Activated naive CD8-positive, alpha-beta T cell (primary cell): ENCODE results near the gene TMPRSS5.

ENCODE experiments used
- H3K27ac Mint-ChIP-seq: one replicate; pipeline ENCODE4 v1.8.0; 2021; ENCODE audit warnings: mixed read lengths
- H3K27me3 Mint-ChIP-seq: one replicate; pipeline ENCODE4 v1.8.0; 2021; ENCODE audit warnings: mixed read lengths
- H3K36me3 Mint-ChIP-seq: one replicate; pipeline ENCODE4 v1.8.0; 2021; ENCODE audit warnings: mixed read lengths
- H3K4me1 Mint-ChIP-seq: one replicate; pipeline ENCODE4 v1.8.0; 2021; ENCODE audit warnings: low read depth, mixed read lengths
- H3K4me3 Mint-ChIP-seq: one replicate; pipeline ENCODE4 v1.8.0; 2021; ENCODE audit warnings: mild to moderate bottlenecking, mixed read lengths
- H3K9me3 Mint-ChIP-seq: one replicate; pipeline ENCODE4 v1.8.0; 2021; ENCODE audit warnings: low read depth, mixed read lengths

TMPRSS5 gene

GRCh38 chr11:113664981-113665710 is 41.0 kb downstream of the TMPRSS5 start:
- no peaks in the 10 kb centered on the region for H3K4me1 Mint-ChIP-seq
- no peak overlapping the region for H3K27ac Mint-ChIP-seq
- H3K36me3 Mint-ChIP-seq: no peaks in the 10 kb centered on the region
- no peak overlapping the region for H3K4me3 Mint-ChIP-seq
- no peaks in the 10 kb centered on the region for H3K27me3 Mint-ChIP-seq
- peaks cover 10% of the 10 kb centered on the region for H3K9me3 Mint-ChIP-seq

GRCh38 chr11:113664069-113664980 is 41.8 kb downstream of the TMPRSS5 start:
- Mint-ChIP-seq H3K4me3 (no peak overlapping the region), H3K27me3 (no peaks in the 10 kb centered on the region), H3K27ac (no peak overlapping the region), H3K9me3 (peaks cover 10% of the 10 kb centered on the region), H3K36me3 (no peaks in the 10 kb centered on the region), H3K4me1 (no peaks in the 10 kb centered on the region)

GRCh38 chr11:113663567-113663966 is 42.5 kb downstream of the TMPRSS5 start:
- no peak overlapping the region for H3K4me3 Mint-ChIP-seq

GRCh38 chr11:113655771-113656170 is 50.3 kb downstream of the TMPRSS5 start:
- Mint-ChIP-seq H3K36me3 (no peaks in the 10 kb centered on the region), H3K27ac (no peak overlapping the region), H3K4me1 (no peaks in the 10 kb centered on the region), H3K4me3 (no peak overlapping the region), H3K27me3 (peaks cover 10% of the 10 kb centered on the region), H3K9me3 (peaks cover under 1% of the 10 kb centered on the region)

More at GRCh38 chr11:113663567-113663966, 42.5 kb downstream of the TMPRSS5 start:
- Mint-ChIP-seq H3K4me1 (no peaks in the 10 kb centered on the region), H3K27ac (no peak overlapping the region), H3K27me3 (no peaks in the 10 kb centered on the region), H3K9me3 (peaks cover 10% of the 10 kb centered on the region), H3K36me3 (no peaks in the 10 kb centered on the region)

GRCh38 chr11:113651023-113651422 is 55.1 kb downstream of the TMPRSS5 start:
- Mint-ChIP-seq H3K4me1 (no peaks in the 10 kb centered on the region), H3K27ac (no peak overlapping the region), H3K4me3 (no peak overlapping the region), H3K36me3 (no peaks in the 10 kb centered on the region), H3K27me3 (peaks cover 11% of the 10 kb centered on the region), H3K9me3 (peaks cover 5% of the 10 kb centered on the region)

GRCh38 chr11:113649311-113649710 is 56.8 kb downstream of the TMPRSS5 start:
- no peak overlapping the region for H3K27ac Mint-ChIP-seq
- H3K4me1 Mint-ChIP-seq: no peaks in the 10 kb centered on the region
- peaks cover 5% of the 10 kb centered on the region for H3K9me3 Mint-ChIP-seq
- no peaks in the 10 kb centered on the region for H3K36me3 Mint-ChIP-seq
- no peak overlapping the region for H3K4me3 Mint-ChIP-seq
- H3K27me3 Mint-ChIP-seq: peaks cover 11% of the 10 kb centered on the region

GRCh38 chr11:113647856-113648255 is 58.3 kb downstream of the TMPRSS5 start:
- Mint-ChIP-seq H3K4me1 (no peaks in the 10 kb centered on the region), H3K4me3 (no peak overlapping the region), H3K36me3 (no peaks in the 10 kb centered on the region), H3K9me3 (peaks cover 5% of the 10 kb centered on the region), H3K27ac (no peak overlapping the region), H3K27me3 (peaks cover 2% of the 10 kb centered on the region)

- peaks cover 1% of the 10 kb centered on the region for H3K27me3 Mint-ChIP-seq
- no peaks in the 10 kb centered on the region for H3K36me3 Mint-ChIP-seq
- no peak overlapping the region for H3K4me3 Mint-ChIP-seq
- peaks cover 5% of the 10 kb centered on the region for H3K9me3 Mint-ChIP-seq
- H3K4me1 Mint-ChIP-seq: no peaks in the 10 kb centered on the region
- H3K27ac Mint-ChIP-seq: no peak overlapping the region
These were observed 59.0 kb downstream of the TMPRSS5 start for GRCh38 chr11:113647108-113647507.

GRCh38 chr11:113645593-113646349 is 60.3 kb downstream of the TMPRSS5 start:
- Mint-ChIP-seq H3K27me3 (peaks cover 1% of the 10 kb centered on the region), H3K4me3 (no peak overlapping the region), H3K9me3 (peaks cover 4% of the 10 kb centered on the region), H3K4me1 (no peaks in the 10 kb centered on the region), H3K36me3 (no peaks in the 10 kb centered on the region), H3K27ac (no peak overlapping the region)

- no peak overlapping the region for H3K4me3 Mint-ChIP-seq
- no peak overlapping the region for H3K27ac Mint-ChIP-seq
- H3K36me3 Mint-ChIP-seq: no peaks in the 10 kb centered on the region
- no peaks in the 10 kb centered on the region for H3K27me3 Mint-ChIP-seq
- H3K9me3 Mint-ChIP-seq: no peaks in the 10 kb centered on the region
- no peaks in the 10 kb centered on the region for H3K4me1 Mint-ChIP-seq
These were observed 61.5 kb downstream of the TMPRSS5 start for GRCh38 chr11:113644605-113645004.

- no peaks in the 10 kb centered on the region for H3K36me3 Mint-ChIP-seq
- H3K4me1 Mint-ChIP-seq: no peaks in the 10 kb centered on the region
- no peak overlapping the region for H3K27ac Mint-ChIP-seq
- H3K27me3 Mint-ChIP-seq: no peaks in the 10 kb centered on the region
- H3K4me3 Mint-ChIP-seq: no peak overlapping the region
- no peaks in the 10 kb centered on the region for H3K9me3 Mint-ChIP-seq
These were observed 62.4 kb downstream of the TMPRSS5 start for GRCh38 chr11:113643701-113644100.

- no peaks in the 10 kb centered on the region for H3K9me3 Mint-ChIP-seq
- no peaks in the 10 kb centered on the region for H3K27me3 Mint-ChIP-seq
- no peaks in the 10 kb centered on the region for H3K4me1 Mint-ChIP-seq
- no peak overlapping the region for H3K4me3 Mint-ChIP-seq
- no peak overlapping the region for H3K27ac Mint-ChIP-seq
- H3K36me3 Mint-ChIP-seq: no peaks in the 10 kb centered on the region
These were observed 63.0 kb downstream of the TMPRSS5 start for GRCh38 chr11:113643006-113643585.

- Mint-ChIP-seq H3K27ac (no peak overlapping the region), H3K36me3 (no peaks in the 10 kb centered on the region), H3K27me3 (no peaks in the 10 kb centered on the region), H3K9me3 (no peaks in the 10 kb centered on the region), H3K4me1 (no peaks in the 10 kb centered on the region), H3K4me3 (no peak overlapping the region)
These were observed 64.0 kb downstream of the TMPRSS5 start for GRCh38 chr11:113642090-113642489.

GRCh38 chr11:113638376-113638775 is 67.7 kb downstream of the TMPRSS5 start:
- Mint-ChIP-seq H3K27me3 (no peaks in the 10 kb centered on the region), H3K27ac (no peak overlapping the region)

More at GRCh38 chr11:113638376-113638775, 67.7 kb downstream of the TMPRSS5 start:
- H3K4me1 Mint-ChIP-seq: no peaks in the 10 kb centered on the region
- peaks cover 4% of the 10 kb centered on the region for H3K9me3 Mint-ChIP-seq
- H3K36me3 Mint-ChIP-seq: no peaks in the 10 kb centered on the region
- no peak overlapping the region for H3K4me3 Mint-ChIP-seq
